Epithelial cell of prostate (primary cell): Measurements from ENCODE around the gene SARS1.
"Not testable (repeated sequence)": the region's sequence is repeated elsewhere in the genome, so short reads cannot be mapped to it uniquely, and the experiment has no call there.

Experiments
- DNase-seq: peaks from one replicate; pipeline ENCODE4 v3.0.0-alpha.2; 2011; ENCODE audit warnings: low read depth, low spot score
- H3K27ac ChIP-seq: fragments of 450-650 bp; 2 replicates; pipeline ENCODE4 v1.5.1; 2017; ENCODE audit warnings: mild to moderate bottlenecking

SARS1 gene

GRCh38 chr1:109213824-109214693 lies at the start of gene SARS1:
SARS1 (plus strand) TSS chr1:109213918; CDS start chr1:109213993, 75 bp downstream.
- DNase-seq = no peak

GRCh38 chr1:109164538-109164937 lies 49.2 kb upstream of the SARS1 start:
- DNase-seq = no peak

More at GRCh38 chr1:109213824-109214693, at the start of gene SARS1:
- H3K27ac ChIP-seq = peak within 1 kb of the TSS; percentile 98

GRCh38 chr1:109167001-109167506 lies 46.7 kb upstream of the SARS1 start:
- no peak overlapping the region for H3K27ac ChIP-seq
- no peak for DNase-seq

More at GRCh38 chr1:109164538-109164937, 49.2 kb upstream of the SARS1 start:
- H3K27ac ChIP-seq = no peak overlapping the region

GRCh38 chr1:109170035-109170764 lies 43.5 kb upstream of the SARS1 start:
- no peak overlapping the region for H3K27ac ChIP-seq
- DNase-seq = no peak

GRCh38 chr1:109171646-109172045 lies 42.1 kb upstream of the SARS1 start:
- no peak overlapping the region for H3K27ac ChIP-seq
- DNase-seq = no peak

- H3K27ac ChIP-seq, DNase-seq: not testable (repeated sequence)
Observed at GRCh38 chr1:109176349-109176748, 37.4 kb upstream of the SARS1 start.

- H3K27ac ChIP-seq, DNase-seq: not testable (repeated sequence)
Observed at GRCh38 chr1:109180715-109181084, 33.0 kb upstream of the SARS1 start.

- no peak overlapping the region for H3K27ac ChIP-seq
- no peak for DNase-seq
Observed at GRCh38 chr1:109181085-109181806, 32.5 kb upstream of the SARS1 start.

GRCh38 chr1:109181807-109182163 lies 31.9 kb upstream of the SARS1 start:
- no peak overlapping the region for H3K27ac ChIP-seq
- DNase-seq = no peak

- no peak for DNase-seq
- H3K27ac ChIP-seq = no peak overlapping the region
Observed at GRCh38 chr1:109183058-109183738, 30.5 kb upstream of the SARS1 start.

GRCh38 chr1:109184687-109185086 lies 29.0 kb upstream of the SARS1 start:
- DNase-seq = no peak
- no peak overlapping the region for H3K27ac ChIP-seq

- peak overlapping the region; percentile 7 for H3K27ac ChIP-seq
- DNase-seq = no peak
Observed at GRCh38 chr1:109185357-109185756, 28.4 kb upstream of the SARS1 start.

GRCh38 chr1:109185990-109186732 lies 27.6 kb upstream of the SARS1 start:
- DNase-seq = no peak
- no peak overlapping the region for H3K27ac ChIP-seq

GRCh38 chr1:109186733-109187086 lies 27.0 kb upstream of the SARS1 start:
- H3K27ac ChIP-seq = no peak overlapping the region
- no peak for DNase-seq

- DNase-seq = no peak
- H3K27ac ChIP-seq = no peak overlapping the region
Observed at GRCh38 chr1:109187127-109187526, 26.6 kb upstream of the SARS1 start.

GRCh38 chr1:109188200-109188599 lies 25.5 kb upstream of the SARS1 start:
- no peak for DNase-seq
- H3K27ac ChIP-seq = no peak overlapping the region

GRCh38 chr1:109188781-109189180 lies 24.9 kb upstream of the SARS1 start:
- DNase-seq = no peak
- H3K27ac ChIP-seq = no peak overlapping the region

- DNase-seq = no peak
Observed at GRCh38 chr1:109190189-109190588, 23.5 kb upstream of the SARS1 start.

GRCh38 chr1:109191377-109191776 lies 22.3 kb upstream of the SARS1 start:
- DNase-seq = no peak
- H3K27ac ChIP-seq = no peak overlapping the region

More at GRCh38 chr1:109190189-109190588, 23.5 kb upstream of the SARS1 start:
- H3K27ac ChIP-seq = no peak overlapping the region
